GM10266 (cell line): Measurements from ENCODE around the gene THBS2.

Source experiments
- DNase-seq: peaks from one replicate; pipeline ENCODE4 v3.0.0; 2012; ENCODE audit errors: extremely low spot score
- TF ChIP-seq, protein P1 (sequence below): IDR thresholded peaks from 2 replicates; pipeline ENCODE4 v1.5.1; 2012; ENCODE audit warnings: mild to moderate bottlenecking, low read depth; ENCODE audit not compliant: control insufficient read depth, insufficient read depth; ENCODE audit errors: missing control alignments

THBS2 gene

DNA sequence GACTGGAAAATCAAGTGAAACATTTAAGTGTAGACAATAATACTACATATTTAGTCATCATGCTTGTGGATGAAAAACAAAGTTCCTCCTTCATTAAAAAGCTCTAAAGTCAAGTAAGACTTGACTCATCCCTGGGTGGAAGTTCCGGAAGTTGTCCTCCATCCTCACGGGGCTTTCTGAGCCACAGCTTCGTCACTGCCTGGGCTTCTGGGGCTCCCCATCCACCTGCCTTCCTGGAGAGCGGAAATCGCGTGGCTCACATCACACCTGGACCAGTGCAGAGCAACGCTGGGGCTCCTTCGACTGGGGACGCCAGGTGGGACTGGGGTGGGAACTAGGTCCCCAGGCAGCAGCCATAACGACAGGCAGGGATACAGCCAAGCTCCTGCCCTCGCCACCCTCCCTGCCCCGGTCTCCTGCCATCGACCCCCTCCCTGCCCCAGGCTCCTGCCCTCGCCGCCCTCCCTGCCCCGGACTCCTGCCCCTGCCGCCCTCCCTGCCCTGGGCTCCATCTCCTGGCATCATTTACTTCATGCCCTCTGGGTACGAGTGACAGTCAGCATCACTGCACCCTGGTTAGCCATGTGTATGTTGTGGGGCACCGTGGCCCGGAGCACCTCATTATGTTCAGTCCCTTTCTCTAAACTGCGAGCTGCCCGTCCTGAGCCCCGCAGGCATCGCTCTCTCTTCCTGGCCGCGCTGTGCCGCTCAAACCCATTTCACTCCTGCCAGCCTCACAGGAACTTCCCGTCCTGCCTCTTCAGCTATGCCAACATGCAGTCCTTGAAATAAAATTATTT is 12.9 kb downstream of the THBS2 start:
- TF ChIP-seq, protein P1, sequence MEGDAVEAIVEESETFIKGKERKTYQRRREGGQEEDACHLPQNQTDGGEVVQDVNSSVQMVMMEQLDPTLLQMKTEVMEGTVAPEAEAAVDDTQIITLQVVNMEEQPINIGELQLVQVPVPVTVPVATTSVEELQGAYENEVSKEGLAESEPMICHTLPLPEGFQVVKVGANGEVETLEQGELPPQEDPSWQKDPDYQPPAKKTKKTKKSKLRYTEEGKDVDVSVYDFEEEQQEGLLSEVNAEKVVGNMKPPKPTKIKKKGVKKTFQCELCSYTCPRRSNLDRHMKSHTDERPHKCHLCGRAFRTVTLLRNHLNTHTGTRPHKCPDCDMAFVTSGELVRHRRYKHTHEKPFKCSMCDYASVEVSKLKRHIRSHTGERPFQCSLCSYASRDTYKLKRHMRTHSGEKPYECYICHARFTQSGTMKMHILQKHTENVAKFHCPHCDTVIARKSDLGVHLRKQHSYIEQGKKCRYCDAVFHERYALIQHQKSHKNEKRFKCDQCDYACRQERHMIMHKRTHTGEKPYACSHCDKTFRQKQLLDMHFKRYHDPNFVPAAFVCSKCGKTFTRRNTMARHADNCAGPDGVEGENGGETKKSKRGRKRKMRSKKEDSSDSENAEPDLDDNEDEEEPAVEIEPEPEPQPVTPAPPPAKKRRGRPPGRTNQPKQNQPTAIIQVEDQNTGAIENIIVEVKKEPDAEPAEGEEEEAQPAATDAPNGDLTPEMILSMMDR = no peak
- no peak for DNase-seq

DNA sequence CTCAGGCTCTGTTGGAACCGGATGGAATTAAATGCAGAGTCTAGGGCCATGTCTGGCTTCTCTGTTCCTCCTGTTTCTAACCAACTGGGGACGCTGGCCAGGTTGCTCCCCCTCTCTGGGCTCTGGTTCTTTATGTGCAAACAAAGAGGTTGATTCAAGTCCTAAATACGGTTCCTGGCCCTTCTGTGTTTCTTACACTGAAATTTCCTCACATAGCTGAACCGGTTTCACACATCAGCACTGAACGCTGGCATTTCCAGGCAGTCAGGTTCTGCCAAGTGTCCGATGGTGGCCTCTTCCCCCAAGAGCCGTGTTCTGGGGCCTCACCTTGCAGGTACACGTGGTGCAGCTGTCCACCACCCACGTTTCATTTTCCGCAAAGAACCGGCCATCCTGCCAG is 13.5 kb downstream of the THBS2 start:
- TF ChIP-seq, protein P1 = no peak
- no peak for DNase-seq

DNA sequence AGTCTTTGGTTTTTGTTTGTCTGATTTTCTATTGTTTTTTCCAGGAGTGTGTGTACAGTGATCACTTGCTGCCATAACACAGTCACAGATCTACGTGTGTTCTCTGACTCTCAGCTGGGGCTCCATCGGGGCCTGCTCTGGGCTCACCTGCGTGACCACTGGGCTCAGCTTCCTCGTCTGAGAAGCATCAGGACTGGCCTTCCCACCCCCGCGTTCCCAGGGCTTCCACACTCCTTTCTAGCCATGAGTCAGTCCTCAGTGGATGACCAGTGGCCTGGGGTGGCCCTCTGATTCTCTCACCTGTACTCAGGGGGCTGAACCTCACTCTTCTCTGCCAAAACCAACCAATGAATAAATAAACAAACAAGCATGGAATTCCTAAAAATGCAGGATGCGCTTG is 14.5 kb downstream of the THBS2 start:
- DNase-seq = no peak
- TF ChIP-seq, protein P1 = no peak

DNA sequence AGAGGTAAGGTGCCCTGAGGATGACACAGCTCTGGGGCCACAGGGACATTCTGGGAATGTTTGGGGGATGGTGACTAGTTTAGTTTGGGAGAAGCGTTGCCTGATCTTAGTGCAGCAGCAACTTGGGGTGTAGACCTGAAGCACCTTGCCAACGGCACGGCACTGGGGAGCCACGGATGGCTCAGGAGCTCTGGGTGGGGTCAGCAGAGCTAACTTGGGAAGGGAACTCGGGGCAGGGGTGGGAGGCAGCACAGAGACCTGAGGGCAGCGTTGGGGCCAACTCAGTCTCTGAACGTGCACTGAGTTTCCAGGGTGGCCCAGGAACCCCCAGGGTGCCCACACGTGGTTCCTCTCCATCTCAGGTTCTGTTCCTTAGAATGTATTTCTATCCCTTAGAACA is 14.9 kb downstream of the THBS2 start:
- TF ChIP-seq, protein P1 = no peak
- no peak for DNase-seq

DNA sequence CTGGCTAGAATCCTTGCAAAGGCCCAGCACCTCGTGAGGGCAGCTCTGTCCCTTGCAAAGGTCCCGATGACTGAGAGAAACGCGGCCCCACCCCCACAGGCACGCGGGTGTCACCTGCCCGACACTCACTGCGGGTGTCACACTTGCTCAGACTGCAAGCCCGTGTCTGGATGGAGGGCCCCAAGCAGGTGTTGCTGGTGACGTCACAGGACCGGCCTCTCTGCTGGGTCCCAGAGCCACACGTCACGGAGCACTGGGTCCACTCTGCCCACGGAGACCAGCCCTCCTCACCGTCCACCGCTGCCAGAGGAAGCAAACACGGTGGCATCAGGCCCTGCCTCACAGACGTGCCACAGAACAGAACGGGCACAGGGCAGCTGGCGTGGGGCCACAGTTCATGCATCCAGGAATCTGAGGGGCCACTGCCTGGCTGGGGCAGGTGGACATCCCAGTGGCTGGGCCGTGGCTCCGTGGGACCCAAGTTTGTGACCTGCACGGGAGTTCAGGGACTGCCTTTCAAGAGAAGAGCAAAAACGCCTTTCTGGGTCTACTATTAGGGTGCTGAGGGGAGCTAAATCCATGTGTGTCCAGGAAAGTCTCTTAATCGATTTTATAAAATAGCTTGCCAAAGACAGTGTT is 16.0 kb downstream of the THBS2 start:
- TF ChIP-seq, protein P1 = no peak
- no peak for DNase-seq

DNA sequence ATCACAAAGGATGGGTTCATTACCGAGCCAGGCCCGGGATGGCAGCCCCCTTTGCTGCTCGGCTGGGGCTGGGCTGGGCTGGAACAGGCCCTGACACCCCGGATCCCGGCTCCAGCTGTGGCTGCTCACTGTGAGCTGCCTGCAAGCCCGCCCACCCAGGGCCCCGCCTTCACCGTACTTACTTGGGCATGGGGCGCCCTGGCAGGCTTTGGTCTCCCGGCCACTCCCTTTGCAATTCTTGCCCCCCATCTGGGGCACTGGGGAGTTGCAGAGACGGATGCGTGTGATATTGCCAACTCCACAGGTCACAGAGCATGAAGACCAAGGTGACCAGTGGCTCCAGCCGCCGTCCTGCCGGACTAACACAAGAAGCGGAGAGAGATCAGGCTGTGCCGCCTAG is 16.7 kb downstream of the THBS2 start:
- no peak for DNase-seq
- TF ChIP-seq, protein P1 = no peak

DNA sequence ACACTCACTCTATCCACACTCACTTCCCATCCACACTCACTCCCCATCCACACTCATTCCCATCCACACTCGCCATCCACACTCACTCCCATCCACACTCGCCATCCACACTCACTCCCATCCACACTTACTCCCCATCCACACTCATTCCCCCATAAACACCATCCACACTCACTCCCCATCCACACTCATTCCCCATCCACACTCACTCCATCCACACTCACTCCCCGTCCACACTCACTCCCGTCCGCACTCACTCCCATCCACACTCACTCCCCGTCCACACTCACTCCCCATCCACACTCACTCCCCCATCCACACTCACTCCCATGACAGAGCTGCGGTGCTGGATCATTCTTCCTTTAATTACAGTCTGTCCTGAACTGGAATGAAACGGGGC is 17.1 kb downstream of the THBS2 start:
- TF ChIP-seq, protein P1 = no peak
- DNase-seq = no peak
